GM18870 (cell line): ENCODE data around the gene HTR7.
"Not testable (repeated sequence)": the region's sequence is repeated elsewhere in the genome, so short reads cannot be mapped to it uniquely, and the experiment has no call there.

Experiments used
- ATAC-seq: cut with Tn5 transposase; IDR thresholded peaks from one replicate; pipeline ENCODE4 v1.9.1; 2021; ENCODE audit warnings: moderate library complexity; ENCODE audit not compliant: unreplicated experiment

HTR7 gene

GRCh38 chr10:90857635-90858460, at the start of gene HTR7:
Gene HTR7 (minus strand): TSS chr10:90858039. CDS start chr10:90857671, 368 bp downstream.
- ATAC-seq = no peak

DNA sequence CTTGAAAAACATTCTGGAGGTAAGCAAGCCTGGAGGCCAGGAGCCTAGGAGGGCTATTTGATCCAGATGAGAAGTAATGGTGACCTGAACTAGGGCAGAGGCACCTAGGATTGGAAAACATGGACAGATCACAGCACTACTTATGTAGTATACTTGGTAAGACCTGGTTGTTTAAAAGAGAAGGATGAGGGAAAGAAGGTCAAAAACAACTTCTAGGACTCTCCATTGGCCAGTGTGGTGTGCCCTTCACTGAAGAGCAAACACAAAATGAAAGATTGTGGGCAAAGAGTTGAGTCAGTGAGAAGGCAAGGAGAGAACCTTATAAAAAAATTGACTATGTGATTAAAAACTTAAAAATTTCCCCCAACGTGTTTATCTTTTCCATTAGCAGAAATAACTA, 48.8 kb upstream of the HTR7 start:
- no peak for ATAC-seq

DNA sequence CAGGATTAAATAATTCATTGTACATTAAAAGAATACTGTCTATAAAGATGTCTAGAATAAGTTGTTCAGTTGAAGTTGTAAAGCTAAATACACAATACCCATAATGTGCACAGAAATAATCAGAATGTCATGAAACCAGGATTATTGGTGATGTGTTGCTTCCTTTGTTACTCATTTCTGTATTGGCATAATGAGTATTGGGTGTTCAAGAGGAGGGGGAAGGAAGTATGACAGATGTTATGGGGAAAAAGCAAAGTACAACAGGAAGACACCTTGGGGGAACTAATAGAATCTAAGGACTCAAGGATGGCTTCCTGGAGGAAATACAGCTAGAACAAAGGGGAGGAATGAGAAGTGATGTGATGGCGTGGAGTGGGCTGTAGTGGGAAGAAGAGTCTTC, 48.1 kb upstream of the HTR7 start:
- ATAC-seq = no peak

- ATAC-seq = not testable (repeated sequence)
Measured at GRCh38 chr10:90896916-90897315, 39.1 kb upstream of the HTR7 start.

GRCh38 chr10:90893190-90893589, 35.4 kb upstream of the HTR7 start:
- no peak for ATAC-seq

DNA sequence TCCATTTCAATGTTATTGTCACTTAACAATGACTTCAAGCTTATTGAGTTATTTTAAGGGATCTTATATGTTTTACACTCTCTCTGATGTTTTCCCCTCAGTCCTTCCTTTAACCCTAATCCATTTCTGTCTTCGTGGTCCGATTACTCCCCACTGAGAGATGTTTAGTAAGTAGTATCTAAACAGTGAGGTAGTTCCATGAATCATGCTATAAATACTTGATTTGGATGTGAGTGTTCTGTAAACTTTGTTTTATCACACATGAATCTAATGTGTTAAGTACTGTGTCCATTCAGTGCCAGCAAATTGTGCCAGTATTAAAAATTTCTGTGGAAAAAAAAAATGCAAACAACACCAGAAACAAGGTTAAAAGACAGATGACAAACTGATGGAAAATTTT, 32.5 kb upstream of the HTR7 start:
- ATAC-seq = no peak

- ATAC-seq = no peak
Measured at GRCh38 chr10:90889636-90890035, 31.8 kb upstream of the HTR7 start.

GRCh38 chr10:90888387-90888786, 30.5 kb upstream of the HTR7 start:
- ATAC-seq = no peak

- no peak for ATAC-seq
Measured at GRCh38 chr10:90887555-90887954, 29.7 kb upstream of the HTR7 start.

DNA sequence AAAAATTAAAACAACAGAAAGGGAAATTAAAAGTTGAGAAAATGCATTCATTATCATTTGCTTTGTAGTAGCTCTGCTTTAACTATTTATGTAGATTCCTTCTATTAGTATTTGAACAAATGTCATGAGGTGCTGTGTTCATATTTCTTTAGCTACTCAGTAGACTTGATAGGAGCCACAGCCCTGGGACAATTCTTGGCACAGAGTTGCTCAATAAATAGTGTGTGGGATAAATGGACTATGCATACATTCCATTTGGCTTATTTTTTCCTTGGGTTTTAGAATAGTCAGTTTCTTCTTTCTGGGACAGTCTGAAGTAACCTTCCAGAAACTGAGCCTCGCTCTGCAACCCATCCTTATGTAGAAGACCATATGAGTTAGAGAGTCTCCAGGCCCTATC, 27.3 kb upstream of the HTR7 start:
- ATAC-seq = no peak

- ATAC-seq = no peak
Measured at GRCh38 chr10:90884431-90884830, 26.6 kb upstream of the HTR7 start.

DNA sequence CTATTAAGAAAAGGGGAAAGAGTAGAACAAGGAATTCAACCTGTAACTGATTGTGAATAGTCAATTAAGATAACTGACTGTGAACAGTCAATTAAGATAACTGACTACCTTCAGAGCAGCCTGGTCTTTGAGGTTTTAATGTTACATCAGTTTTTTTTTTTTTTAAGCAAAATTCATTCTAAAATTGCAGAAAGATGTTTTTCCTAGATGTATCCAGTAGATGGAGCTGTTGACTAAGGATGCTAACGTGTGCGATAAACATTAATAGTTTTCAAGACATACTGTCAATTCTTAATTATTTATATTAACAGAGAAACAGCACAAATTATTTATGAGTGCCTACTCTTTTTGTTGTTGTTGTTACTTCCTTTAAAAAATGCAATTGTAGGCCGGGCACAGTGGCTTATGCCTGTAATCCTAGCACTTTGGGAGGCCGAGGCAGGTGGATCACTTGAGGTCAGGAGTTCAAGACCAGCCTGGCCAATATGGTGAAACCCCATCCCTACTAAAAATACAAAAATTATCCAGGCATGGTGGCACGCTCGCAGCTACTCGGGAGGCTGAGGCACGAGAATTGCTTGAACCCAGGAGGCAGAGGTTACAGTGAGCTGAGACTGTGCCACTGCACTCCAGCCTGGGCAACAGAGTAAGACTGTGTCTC, 22.4 kb upstream of the HTR7 start:
- ATAC-seq = not testable (repeated sequence)

DNA sequence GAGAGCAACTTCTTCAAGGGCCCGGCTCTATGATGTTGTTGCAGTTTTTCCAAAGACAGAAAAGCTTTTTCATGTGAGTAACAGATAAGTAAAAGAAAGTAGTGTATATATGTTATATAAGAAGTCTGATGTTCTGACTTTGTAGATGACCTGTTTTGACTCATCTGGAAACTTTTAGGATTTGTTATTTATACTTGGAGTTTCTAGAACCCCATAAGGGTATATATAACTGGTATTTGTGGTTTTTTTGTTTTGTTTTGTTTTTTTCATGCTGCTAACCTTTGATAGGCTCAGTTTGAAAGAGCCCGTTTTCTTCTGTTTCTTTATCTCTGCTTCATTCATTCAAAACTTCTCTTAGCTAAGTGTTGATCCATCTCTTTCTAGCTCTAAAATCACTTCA, 21.2 kb upstream of the HTR7 start:
- no peak for ATAC-seq

DNA sequence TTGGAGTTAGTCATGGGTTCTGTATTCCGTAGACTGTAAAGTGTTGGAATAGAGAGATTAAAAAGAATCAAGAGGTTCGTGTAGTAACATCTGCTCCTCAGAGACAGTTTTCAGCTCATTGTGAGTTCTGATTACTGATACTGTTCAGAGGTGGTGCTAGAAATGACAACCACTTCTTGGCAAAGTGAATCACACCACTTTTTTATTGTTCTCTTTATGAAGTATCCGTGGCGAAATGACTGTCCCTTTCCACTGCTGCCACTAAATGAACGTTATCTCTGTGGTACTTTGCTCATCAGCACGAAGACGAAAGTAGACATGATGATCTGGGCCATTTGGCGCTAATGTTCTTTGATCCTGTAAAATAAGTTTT, 14.8 kb upstream of the HTR7 start:
- no peak for ATAC-seq

DNA sequence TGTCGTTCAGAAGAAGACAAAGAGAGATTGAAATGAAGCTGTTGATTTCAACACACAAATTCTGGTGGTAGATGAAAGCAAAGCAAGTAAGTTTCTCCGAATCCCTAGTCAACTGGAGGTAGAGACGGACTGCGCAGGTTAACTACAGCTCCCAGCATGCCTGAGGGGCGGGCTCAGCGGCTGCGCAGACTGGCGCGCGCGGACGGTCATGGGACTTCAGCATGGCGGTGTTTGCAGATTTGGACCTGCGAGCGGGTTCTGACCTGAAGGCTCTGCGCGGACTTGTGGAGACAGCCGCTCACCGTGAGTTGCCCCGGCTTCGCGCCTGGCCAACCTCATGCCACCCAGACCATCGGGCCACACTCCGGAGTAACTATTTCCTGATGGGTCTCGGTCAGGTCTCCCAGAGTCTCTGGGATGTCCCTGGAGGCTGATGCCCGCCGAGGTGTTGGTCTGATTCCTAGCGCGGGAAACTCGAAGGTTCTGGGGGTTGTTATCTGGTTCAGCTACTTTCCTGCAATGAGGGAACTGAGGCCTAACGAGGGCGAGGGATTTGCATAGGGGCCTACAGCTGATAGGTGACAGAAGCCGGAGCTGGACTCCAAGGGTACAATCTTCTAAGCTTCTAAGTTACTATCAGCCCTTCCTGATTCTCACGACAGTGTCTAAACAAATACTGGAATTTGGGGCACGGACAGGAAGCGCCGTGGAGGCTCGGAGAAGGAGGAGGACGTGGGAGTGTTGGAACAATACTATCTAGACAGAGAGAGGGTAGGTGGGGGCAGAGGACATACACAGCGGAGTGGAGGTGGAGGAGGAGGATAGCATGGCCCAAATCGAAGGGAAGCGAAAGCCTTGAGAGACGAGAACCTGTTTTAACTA, 14.2 kb upstream of the HTR7 start, which contains the start of gene RPP30:
Gene RPP30 (plus strand): TSS at position 209 of the 882 bp plus-strand sequence. CDS start 13 bp downstream, at position 222.
- ATAC-seq = peak; percentile 85

DNA sequence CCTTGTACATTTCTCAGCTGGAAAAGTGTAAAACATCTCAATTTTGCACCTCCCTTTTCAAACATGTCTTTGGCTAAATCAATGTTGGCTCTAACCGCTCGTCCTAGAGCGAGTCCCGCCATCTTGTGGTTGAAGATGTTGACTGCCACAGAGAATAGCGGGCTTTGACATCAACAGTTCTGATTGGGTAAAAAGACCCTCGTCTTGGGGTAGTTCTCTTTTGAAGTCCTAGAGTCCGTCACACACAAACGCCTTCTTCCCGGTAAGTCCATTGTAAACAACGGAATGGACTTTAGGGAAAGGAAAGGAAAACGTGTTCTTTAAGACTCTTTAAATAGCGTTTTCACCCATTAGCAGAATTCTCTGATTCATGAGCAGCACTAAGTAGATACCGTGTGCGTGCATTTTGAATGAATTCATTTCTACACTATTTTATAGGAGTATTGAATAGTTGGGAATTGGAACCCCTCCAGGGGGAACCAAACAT, 13.5 kb upstream of the HTR7 start:
- ATAC-seq = peak; percentile 50

DNA sequence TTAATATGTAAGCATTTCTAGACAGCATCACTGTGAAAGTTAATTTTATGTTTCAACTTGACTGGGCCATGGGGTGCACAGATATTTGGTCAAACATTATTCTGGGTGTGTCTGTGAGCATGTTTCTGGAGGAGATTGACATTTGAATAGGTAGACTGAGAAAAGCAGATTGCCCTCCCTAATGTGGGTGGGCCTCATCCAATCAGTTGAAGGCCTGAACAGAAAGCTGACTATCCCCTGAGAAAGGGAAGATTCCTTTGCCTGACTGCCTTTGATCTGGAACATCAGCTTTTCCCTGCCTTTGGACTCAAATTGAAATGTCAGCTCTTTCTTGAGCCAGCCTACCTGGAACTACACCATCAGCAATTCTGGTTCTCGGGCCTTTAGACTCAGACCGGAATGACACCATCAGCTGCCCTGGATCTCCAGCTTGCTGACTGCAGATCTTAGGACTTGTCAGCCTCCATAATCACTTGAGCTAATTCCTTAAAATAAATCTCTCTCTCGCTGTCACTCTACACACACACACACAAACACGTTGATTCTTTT, 8.3 kb upstream of the HTR7 start:
- ATAC-seq = no peak

- no peak for ATAC-seq
Measured at GRCh38 chr10:90865401-90865800, 7.6 kb upstream of the HTR7 start.

- ATAC-seq = no peak
Measured at GRCh38 chr10:90862908-90863514, 5.2 kb upstream of the HTR7 start.

- ATAC-seq = no peak
Measured at GRCh38 chr10:90860790-90861189, 3.0 kb upstream of the HTR7 start.
